HCT116 (cell line): ENCODE data around the gene KLHDC4. TPM values are rescaled to one million over a fixed set of nuclear protein-coding genes. Genes with fewer than 3 reads are reported as not detected.

Experiments
- ATAC-seq: fragments of 200-7000 bp; cut with Tn5 transposase; 2 replicates; pipeline ENCODE4 v1.9.1; 2020; ENCODE audit warnings: mild to moderate bottlenecking, moderate library complexity
- BruUV-seq: library from RNA; stranded (reverse); fragments of 400-500 nt; replicated peaks from 2 replicates; lab custom pipeline; 2021; lab: Mats Ljungman, UMichigan
- CTCF ChIA-PET: fragments of 300-600 bp; sonication (Branson Sonifier 250); formaldehyde crosslinking; loops from one replicate; lab custom pipeline; 2021; ENCODE audit warnings: antibody characterized with exemption; lab: Charles Lee
- POLR2A ChIA-PET: fragments of 300-600, 350-600 bp; sonication (Branson Sonifier 250); formaldehyde crosslinking; loops from one replicate; lab custom pipeline; 2021; ENCODE audit warnings: antibody characterized with exemption; lab: Charles Lee
- RAD21 ChIA-PET, 2 experiments: fragments of 300-600 bp; sonication (Branson Sonifier 250); formaldehyde crosslinking; loops; one replicate each; lab custom pipeline; 2023; ENCODE audit warnings: low total read pairs in 2 of 2; ENCODE audit not compliant: uncharacterized antibody in 2 of 2, unreplicated experiment in 2 of 2, low non-redundant PET in 1 of 2; lab: Charles Lee
- DNase-seq: peaks from one replicate; pipeline ENCODE4 v3.0.0-alpha.2; 2010; ENCODE audit warnings: low read depth, low spot score
- H2AFZ ChIP-seq: fragments of 200-600 bp; shearing (Covaris generic), sonication (generic); 2 replicates; pipeline ENCODE4 v1.6.1; 2017; ENCODE audit warnings: low read depth, mixed run types, mixed read lengths, antibody characterized with exemption, low read length; ENCODE audit not compliant: poor library complexity, severe bottlenecking
- H3K27ac ChIP-seq: 2 replicates; pipeline ENCODE4 v1.5.1; 2012; ENCODE audit warnings: low read depth, low read length
- H3K27me3 ChIP-seq: fragments of 200-600 bp; sonication (generic); 2 replicates; pipeline ENCODE4 v1.6.1; 2016; ENCODE audit warnings: mixed run types, low read length, mixed read lengths; ENCODE audit not compliant: insufficient read depth
- H3K36me3 ChIP-seq, 2 experiments: fragments of 200-500 bp in 1 of 2; fragments of 200-600 bp in 1 of 2; sonication (Bioruptor generic) in 1 of 2; sonication (generic) in 1 of 2; 2 replicates each; pipeline versions ENCODE4 v1.5.1 to v1.6.1; 2014 to 2016; ENCODE audit warnings: low read length in 2 of 2, inconsistent platforms in 1 of 2, mixed read lengths in 1 of 2, mixed run types in 1 of 2; ENCODE audit not compliant: insufficient read depth in 2 of 2, control insufficient read depth in 1 of 2
- H3K4me1 ChIP-seq, 2 experiments: fragments of 200-600 bp in 1 of 2; sonication (generic) in 1 of 2; 2 replicates each; pipeline versions ENCODE4 v1.5.1 to v1.6.1; 2012 to 2017; ENCODE audit warnings: low read length in 2 of 2, inconsistent platforms in 1 of 2, mild to moderate bottlenecking in 1 of 2, mixed read lengths in 1 of 2, mixed run types in 1 of 2, moderate library complexity in 1 of 2; ENCODE audit not compliant: insufficient read depth in 2 of 2, control insufficient read depth in 1 of 2
- H3K4me2 ChIP-seq: fragments of 200-600 bp; sonication (generic); 2 replicates; pipeline ENCODE4 v1.6.1; 2017; ENCODE audit warnings: mixed run types, low read length, mixed read lengths
- H3K4me3 ChIP-seq, 2 experiments: fragments of 200-600 bp in 1 of 2; sonication (generic) in 1 of 2; replicated peaks in 1 of 2; 2 replicates each; pipeline ENCODE4 v1.5.1; 2011 to 2016; ENCODE audit warnings: low read length in 2 of 2, control low read depth in 1 of 2, low read depth in 1 of 2, mild to moderate bottlenecking in 1 of 2, mixed read lengths in 1 of 2, mixed run types in 1 of 2
- H3K79me2 ChIP-seq: fragments of 200-600 bp; sonication (generic); 2 replicates; pipeline ENCODE4 v1.6.1; 2017; ENCODE audit warnings: mild to moderate bottlenecking, mixed run types, low read length, moderate library complexity, mixed read lengths; ENCODE audit not compliant: insufficient read depth
- H3K9ac ChIP-seq: fragments of 200-600 bp; sonication (generic); 2 replicates; pipeline ENCODE4 v1.6.1; 2016; ENCODE audit warnings: low read length, mixed read lengths
- H3K9me2 ChIP-seq: fragments of 200-600 bp; sonication (generic), shearing (Covaris generic); 2 replicates; pipeline ENCODE4 v1.6.1; 2017; ENCODE audit warnings: mixed run types, mild to moderate bottlenecking, moderate library complexity; ENCODE audit not compliant: insufficient read depth
- H3K9me3 ChIP-seq, 2 experiments: fragments of 200-500 bp in 1 of 2; fragments of 200-600 bp in 1 of 2; sonication (Bioruptor generic) in 1 of 2; sonication (generic) in 1 of 2; 2 replicates each; pipeline ENCODE4 v1.6.1; 2014 to 2017; ENCODE audit warnings: low read length in 2 of 2, mixed read lengths in 2 of 2, inconsistent platforms in 1 of 2, low read depth in 1 of 2, mild to moderate bottlenecking in 1 of 2, mixed run types in 1 of 2, moderate library complexity in 1 of 2; ENCODE audit not compliant: control insufficient read depth in 1 of 2, insufficient read depth in 1 of 2
- H4K20me1 ChIP-seq: fragments of 200-600 bp; sonication (generic), shearing (Covaris generic); 2 replicates; pipeline ENCODE4 v1.6.1; 2017; ENCODE audit warnings: mixed run types, mild to moderate bottlenecking, moderate library complexity; ENCODE audit not compliant: insufficient read depth
- CBX3 ChIP-seq: IDR thresholded peaks from 2 replicates; pipeline ENCODE4 v1.6.1; 2012; ENCODE audit warnings: low read depth
- EGR1 ChIP-seq: IDR thresholded peaks from 2 replicates; pipeline ENCODE4 v1.6.1; 2012; ENCODE audit warnings: low read depth
- EZH2 ChIP-seq: fragments of 200-600 bp; sonication (generic); IDR thresholded peaks from 2 replicates; pipeline ENCODE4 v1.6.1; 2017; ENCODE audit warnings: antibody characterized with exemption, mixed run types
- EZH2phosphoT487 ChIP-seq: fragments of 200-600 bp; IDR thresholded peaks from 2 replicates; pipeline ENCODE4 v1.6.1; 2018; ENCODE audit warnings: antibody characterized with exemption, borderline replicate concordance
- FOSL1 ChIP-seq: IDR thresholded peaks from 2 replicates; pipeline ENCODE4 v1.6.1; 2012; ENCODE audit warnings: low read depth
- SRF ChIP-seq: IDR thresholded peaks from 2 replicates; pipeline ENCODE4 v1.6.1; 2012; ENCODE audit warnings: low read depth
- YY1 ChIP-seq: IDR thresholded peaks from 2 replicates; pipeline ENCODE4 v1.6.1; 2011; ENCODE audit warnings: low read length, low read depth, moderate library complexity, mild to moderate bottlenecking; ENCODE audit not compliant: insufficient replicate concordance; ENCODE audit errors: extremely low read depth
- ZFX ChIP-seq: fragments of 450-650 bp; IDR thresholded peaks from 2 replicates; pipeline ENCODE4 v1.6.1; 2017
- ZNF274 ChIP-seq: fragments of 200-500 bp; sonication (Bioruptor generic); IDR thresholded peaks from 2 replicates; pipeline ENCODE4 v1.6.1; 2014; ENCODE audit warnings: mild to moderate bottlenecking, low read depth, low read length, inconsistent platforms
- intact Hi-C: fragments of 100-400 bp; cut with micrococcal nuclease; formaldehyde crosslinking; loops from 2 replicates; pipeline ENCODE4 v1.10.0; 2022
- total RNA-seq: library from RNA; stranded (reverse); gene quantifications from one replicate; pipeline ENCODE4 v1.2.1, GENCODE V29; 2021; ENCODE audit not compliant: unreplicated experiment
- TF ChIP-seq, protein P1 (sequence below): IDR thresholded peaks from 2 replicates; pipeline ENCODE4 v1.6.1; 2012
- TF ChIP-seq, protein P2 (sequence below): IDR thresholded peaks from 2 replicates; pipeline ENCODE4 v1.6.1; 2012
- TF ChIP-seq, protein P3 (sequence below), 3 experiments: fragments of 200-600 bp in 1 of 3; sonication (generic) in 1 of 3; IDR thresholded peaks in 2 of 3; conservative IDR thresholded peaks in 1 of 3; 2 replicates each; pipeline ENCODE4 v1.5.1; 2012 to 2017; ENCODE audit warnings: low read depth in 2 of 3, low read length in 2 of 3, antibody characterized with exemption in 1 of 3, borderline replicate concordance in 1 of 3, control low read depth in 1 of 3, mild to moderate bottlenecking in 1 of 3, mixed read lengths in 1 of 3, mixed run types in 1 of 3, moderate library complexity in 1 of 3; ENCODE audit not compliant: insufficient read depth in 1 of 3
- TF ChIP-seq, protein P4 (sequence below): IDR thresholded peaks from 2 replicates; pipeline ENCODE4 v1.6.1; 2011; ENCODE audit warnings: mild to moderate bottlenecking, low read length, moderate library complexity; ENCODE audit not compliant: insufficient replicate concordance; ENCODE audit errors: extremely low read depth

KLHDC4 gene
- total RNA-seq, 1 experiment from 2014 or later: 107 TPM

DNA sequence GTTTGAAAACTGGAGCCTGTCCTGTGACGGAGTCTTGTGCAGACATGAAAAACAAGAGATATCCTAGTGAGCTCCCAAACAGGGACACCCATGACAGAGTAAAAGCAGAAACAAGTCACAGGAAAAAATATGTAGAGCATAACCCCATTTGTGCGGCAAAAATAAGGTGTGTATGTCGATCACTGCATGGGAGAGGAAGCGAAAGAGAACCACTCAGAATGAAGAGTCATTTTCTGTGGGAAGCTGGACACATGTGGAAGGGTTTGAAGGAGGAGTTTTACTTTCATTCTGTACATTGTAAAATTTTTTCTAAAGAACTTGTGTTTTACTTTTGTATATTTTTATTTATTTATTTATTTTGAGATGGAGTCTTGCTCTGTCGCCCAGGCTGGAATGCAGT lies 91.4 kb downstream of the KLHDC4 start:
- Histone ChIP-seq H4K20me1 (no peaks in the 10 kb centered on the region), H3K27me3 (no peaks in the 10 kb centered on the region), H3K36me3 (no peaks in the 10 kb centered on the region), H3K9me3 (no peaks in the 10 kb centered on the region), H3K9ac (no peak overlapping the region), H3K4me3 (no peak overlapping the region), H3K4me1 (peaks cover 0 to 10% of the 10 kb centered on the region in 2 experiments; a peak in 3 of 4 replicates), H2AFZ (no peak overlapping the region), H3K4me2 (no peak overlapping the region), H3K27ac (no peak overlapping the region), H3K9me2 (no peaks in the 10 kb centered on the region), H3K79me2 (no peaks in the 10 kb centered on the region)
- ATAC-seq (no peak), DNase-seq (no peak)
- no TSS peak for BruUV-seq
- ChIA-PET CTCF (no interaction called here), RAD21 (no interaction called here), POLR2A (no interaction called here)
- TF ChIP-seq EGR1 (no peak), EZH2phosphoT487 (no peak), YY1 (no peak), ZNF274 (no peak), FOSL1 (no peak), EZH2 (no peak), ZFX (no peak), SRF (no peak), CBX3 (no peak)
- TF ChIP-seq, protein P1, sequence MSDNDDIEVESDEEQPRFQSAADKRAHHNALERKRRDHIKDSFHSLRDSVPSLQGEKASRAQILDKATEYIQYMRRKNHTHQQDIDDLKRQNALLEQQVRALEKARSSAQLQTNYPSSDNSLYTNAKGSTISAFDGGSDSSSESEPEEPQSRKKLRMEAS: no peak
- TF ChIP-seq, protein P2, sequence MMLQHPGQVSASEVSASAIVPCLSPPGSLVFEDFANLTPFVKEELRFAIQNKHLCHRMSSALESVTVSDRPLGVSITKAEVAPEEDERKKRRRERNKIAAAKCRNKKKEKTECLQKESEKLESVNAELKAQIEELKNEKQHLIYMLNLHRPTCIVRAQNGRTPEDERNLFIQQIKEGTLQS: no peak
- TF ChIP-seq, protein P3, sequence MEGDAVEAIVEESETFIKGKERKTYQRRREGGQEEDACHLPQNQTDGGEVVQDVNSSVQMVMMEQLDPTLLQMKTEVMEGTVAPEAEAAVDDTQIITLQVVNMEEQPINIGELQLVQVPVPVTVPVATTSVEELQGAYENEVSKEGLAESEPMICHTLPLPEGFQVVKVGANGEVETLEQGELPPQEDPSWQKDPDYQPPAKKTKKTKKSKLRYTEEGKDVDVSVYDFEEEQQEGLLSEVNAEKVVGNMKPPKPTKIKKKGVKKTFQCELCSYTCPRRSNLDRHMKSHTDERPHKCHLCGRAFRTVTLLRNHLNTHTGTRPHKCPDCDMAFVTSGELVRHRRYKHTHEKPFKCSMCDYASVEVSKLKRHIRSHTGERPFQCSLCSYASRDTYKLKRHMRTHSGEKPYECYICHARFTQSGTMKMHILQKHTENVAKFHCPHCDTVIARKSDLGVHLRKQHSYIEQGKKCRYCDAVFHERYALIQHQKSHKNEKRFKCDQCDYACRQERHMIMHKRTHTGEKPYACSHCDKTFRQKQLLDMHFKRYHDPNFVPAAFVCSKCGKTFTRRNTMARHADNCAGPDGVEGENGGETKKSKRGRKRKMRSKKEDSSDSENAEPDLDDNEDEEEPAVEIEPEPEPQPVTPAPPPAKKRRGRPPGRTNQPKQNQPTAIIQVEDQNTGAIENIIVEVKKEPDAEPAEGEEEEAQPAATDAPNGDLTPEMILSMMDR (IDR thresholded peaks at IDR 0.05 in 2 of 3, conservative IDR thresholded peaks at IDR 0.05 in 1 of 3; ENCODE audit: borderline replicate concordance in 1 of 3, insufficient read depth in 1 of 3, low read depth in 2 of 3, low read length in 2 of 3): no peak
- TF ChIP-seq, protein P4, sequence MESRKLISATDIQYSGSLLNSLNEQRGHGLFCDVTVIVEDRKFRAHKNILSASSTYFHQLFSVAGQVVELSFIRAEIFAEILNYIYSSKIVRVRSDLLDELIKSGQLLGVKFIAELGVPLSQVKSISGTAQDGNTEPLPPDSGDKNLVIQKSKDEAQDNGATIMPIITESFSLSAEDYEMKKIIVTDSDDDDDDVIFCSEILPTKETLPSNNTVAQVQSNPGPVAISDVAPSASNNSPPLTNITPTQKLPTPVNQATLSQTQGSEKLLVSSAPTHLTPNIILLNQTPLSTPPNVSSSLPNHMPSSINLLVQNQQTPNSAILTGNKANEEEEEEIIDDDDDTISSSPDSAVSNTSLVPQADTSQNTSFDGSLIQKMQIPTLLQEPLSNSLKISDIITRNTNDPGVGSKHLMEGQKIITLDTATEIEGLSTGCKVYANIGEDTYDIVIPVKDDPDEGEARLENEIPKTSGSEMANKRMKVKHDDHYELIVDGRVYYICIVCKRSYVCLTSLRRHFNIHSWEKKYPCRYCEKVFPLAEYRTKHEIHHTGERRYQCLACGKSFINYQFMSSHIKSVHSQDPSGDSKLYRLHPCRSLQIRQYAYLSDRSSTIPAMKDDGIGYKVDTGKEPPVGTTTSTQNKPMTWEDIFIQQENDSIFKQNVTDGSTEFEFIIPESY: no peak
- intact Hi-C loops: no loop called here
